Measurements from ENCODE around the gene GOSR1.
"Not testable (repeated sequence)": the region's sequence is repeated elsewhere in the genome, so short reads cannot be mapped to it uniquely, and the experiment has no call there.

The GOSR1 gene

GRCh38 chr17:30570596-30571265, 93.5 kb downstream of the GOSR1 start:
- no peak for TF ChIP-seq GABPA (IDR thresholded peaks at IDR 0.05; ENCODE audit: low read depth)
- TF ChIP-seq CTCF (IDR thresholded peaks at IDR 0.05; ENCODE audit: insufficient read depth, low read length), result no peak
- TF ChIP-seq SPI1 (IDR thresholded peaks at IDR 0.05; ENCODE audit: borderline replicate concordance, low read depth), result peak; percentile 12; the same call in 1 of the 2 replicates
- no peak for TF ChIP-seq REST (IDR thresholded peaks at IDR 0.05; ENCODE audit: insufficient replicate concordance, low read depth)
- no peak for TF ChIP-seq POLR2AphosphoS5 (IDR thresholded peaks at IDR 0.05; ENCODE audit: low read depth)
- DNase-seq (ENCODE audit: low read depth in 1 of 2, low spot score in 1 of 2), result peak in 1 of 2 experiments; percentile 41
- H3K27ac ChIP-seq (replicated peaks), result no peak overlapping the region
- H3K27me3 ChIP-seq (ENCODE audit: insufficient read depth, poor library complexity, severe bottlenecking), result no peaks in the 10 kb centered on the region
- H3K4me3 ChIP-seq (replicated peaks; ENCODE audit: insufficient read depth, low read length), result no peak overlapping the region

- H3K27me3 ChIP-seq (ENCODE audit: insufficient read depth, poor library complexity, severe bottlenecking); H3K27ac ChIP-seq (replicated peaks); DNase-seq (ENCODE audit: low read depth in 1 of 2, low spot score in 1 of 2); H3K4me3 ChIP-seq (replicated peaks; ENCODE audit: insufficient read depth, low read length): not testable (repeated sequence)
Measured at GRCh38 chr17:30571404-30571803, 94.2 kb downstream of the GOSR1 start.

- DNase-seq (ENCODE audit: low read depth in 1 of 2, low spot score in 1 of 2), result no peak
- no peak for TF ChIP-seq SPI1 (IDR thresholded peaks at IDR 0.05; ENCODE audit: borderline replicate concordance, low read depth)
- TF ChIP-seq CTCF (IDR thresholded peaks at IDR 0.05; ENCODE audit: insufficient read depth, low read length), result no peak
- TF ChIP-seq GABPA (IDR thresholded peaks at IDR 0.05; ENCODE audit: low read depth), result no peak
- no peak for TF ChIP-seq REST (IDR thresholded peaks at IDR 0.05; ENCODE audit: insufficient replicate concordance, low read depth)
- TF ChIP-seq POLR2AphosphoS5 (IDR thresholded peaks at IDR 0.05; ENCODE audit: low read depth), result no peak
- no peak overlapping the region for H3K4me3 ChIP-seq (replicated peaks; ENCODE audit: insufficient read depth, low read length)
- no peaks in the 10 kb centered on the region for H3K27me3 ChIP-seq (ENCODE audit: insufficient read depth, poor library complexity, severe bottlenecking)
- no peak overlapping the region for H3K27ac ChIP-seq (replicated peaks)
Measured at GRCh38 chr17:30571921-30572320, 94.7 kb downstream of the GOSR1 start.

- DNase-seq (ENCODE audit: low read depth in 1 of 2, low spot score in 1 of 2); H3K27ac ChIP-seq (replicated peaks); H3K27me3 ChIP-seq (ENCODE audit: insufficient read depth, poor library complexity, severe bottlenecking); H3K4me3 ChIP-seq (replicated peaks; ENCODE audit: insufficient read depth, low read length): not testable (repeated sequence)
Measured at GRCh38 chr17:30572651-30573554, 95.7 kb downstream of the GOSR1 start.
